Measurements from ENCODE around the gene XPOT.

DNA sequence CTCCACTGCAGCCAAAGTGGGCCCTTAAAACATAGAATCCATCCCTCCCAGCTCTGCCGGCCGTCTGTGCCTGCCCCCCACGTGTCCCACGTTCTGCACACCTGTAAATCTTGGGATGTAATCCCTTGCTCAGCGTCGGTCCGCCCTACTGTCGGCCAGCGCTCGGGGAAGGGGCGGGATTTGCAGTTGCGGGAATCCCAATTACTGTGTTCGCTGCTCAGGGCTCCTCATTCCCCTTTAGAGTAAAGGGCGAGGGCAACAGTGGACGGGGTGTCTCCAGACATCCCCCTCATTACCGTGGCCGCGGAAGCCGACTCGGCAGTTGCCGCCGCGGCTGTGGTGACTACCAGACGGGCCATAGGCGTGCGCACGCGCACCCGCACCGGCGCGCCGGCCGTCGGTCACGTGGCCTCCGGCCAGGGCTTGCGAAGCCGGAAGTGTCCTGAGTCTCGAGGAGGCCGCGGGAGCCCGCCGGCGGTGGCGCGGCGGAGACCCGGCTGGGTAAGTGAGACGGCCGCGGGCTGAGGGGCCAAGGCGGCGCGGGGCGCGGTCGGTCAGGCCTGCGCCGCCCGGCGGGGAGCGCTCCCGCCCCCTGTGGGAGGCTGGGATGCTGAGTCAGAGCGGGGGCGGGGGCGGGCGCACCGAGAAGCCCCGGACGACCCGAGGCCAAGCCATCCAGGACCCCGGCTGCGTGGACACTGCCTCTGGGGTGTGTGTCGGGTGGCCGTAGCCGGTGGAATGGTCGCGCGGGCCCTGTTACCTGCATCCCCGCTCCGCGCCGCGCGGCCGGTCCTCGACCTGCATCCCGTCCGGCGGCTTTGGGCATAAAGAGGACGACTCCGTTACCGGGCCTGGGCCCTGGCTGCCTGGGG is 47.7 kb downstream of the XPOT start, which contains the start of gene TBK1:
- TF ChIP-seq, protein P1, sequence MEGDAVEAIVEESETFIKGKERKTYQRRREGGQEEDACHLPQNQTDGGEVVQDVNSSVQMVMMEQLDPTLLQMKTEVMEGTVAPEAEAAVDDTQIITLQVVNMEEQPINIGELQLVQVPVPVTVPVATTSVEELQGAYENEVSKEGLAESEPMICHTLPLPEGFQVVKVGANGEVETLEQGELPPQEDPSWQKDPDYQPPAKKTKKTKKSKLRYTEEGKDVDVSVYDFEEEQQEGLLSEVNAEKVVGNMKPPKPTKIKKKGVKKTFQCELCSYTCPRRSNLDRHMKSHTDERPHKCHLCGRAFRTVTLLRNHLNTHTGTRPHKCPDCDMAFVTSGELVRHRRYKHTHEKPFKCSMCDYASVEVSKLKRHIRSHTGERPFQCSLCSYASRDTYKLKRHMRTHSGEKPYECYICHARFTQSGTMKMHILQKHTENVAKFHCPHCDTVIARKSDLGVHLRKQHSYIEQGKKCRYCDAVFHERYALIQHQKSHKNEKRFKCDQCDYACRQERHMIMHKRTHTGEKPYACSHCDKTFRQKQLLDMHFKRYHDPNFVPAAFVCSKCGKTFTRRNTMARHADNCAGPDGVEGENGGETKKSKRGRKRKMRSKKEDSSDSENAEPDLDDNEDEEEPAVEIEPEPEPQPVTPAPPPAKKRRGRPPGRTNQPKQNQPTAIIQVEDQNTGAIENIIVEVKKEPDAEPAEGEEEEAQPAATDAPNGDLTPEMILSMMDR (IDR thresholded peaks at IDR 0.05), result peak; percentile 38
- no peak for TF ChIP-seq EZH2 (IDR thresholded peaks at IDR 0.05; ENCODE audit: borderline replicate concordance, insufficient read depth, low read depth, low read length, poor library complexity, severe bottlenecking)

Measured in B cell (primary cell).